Measurements from ENCODE around the gene KCTD3. TPM values are rescaled to one million over a fixed set of nuclear protein-coding genes. Genes with fewer than 3 reads are reported as not detected.

The KCTD3 gene
- 10 to 100 TPM; 44.8 to 46.4 TPM for total RNA-seq
- long read RNA-seq, transcript KCTD3-201 (18 exons, 3,931 nt) = major isoform, 59 of 84 reads
- long read RNA-seq, partial matches to known transcripts = 9 of 84 reads
- long read RNA-seq, other reads (novel, unspliced or antisense) = 15 of 84 reads

DNA sequence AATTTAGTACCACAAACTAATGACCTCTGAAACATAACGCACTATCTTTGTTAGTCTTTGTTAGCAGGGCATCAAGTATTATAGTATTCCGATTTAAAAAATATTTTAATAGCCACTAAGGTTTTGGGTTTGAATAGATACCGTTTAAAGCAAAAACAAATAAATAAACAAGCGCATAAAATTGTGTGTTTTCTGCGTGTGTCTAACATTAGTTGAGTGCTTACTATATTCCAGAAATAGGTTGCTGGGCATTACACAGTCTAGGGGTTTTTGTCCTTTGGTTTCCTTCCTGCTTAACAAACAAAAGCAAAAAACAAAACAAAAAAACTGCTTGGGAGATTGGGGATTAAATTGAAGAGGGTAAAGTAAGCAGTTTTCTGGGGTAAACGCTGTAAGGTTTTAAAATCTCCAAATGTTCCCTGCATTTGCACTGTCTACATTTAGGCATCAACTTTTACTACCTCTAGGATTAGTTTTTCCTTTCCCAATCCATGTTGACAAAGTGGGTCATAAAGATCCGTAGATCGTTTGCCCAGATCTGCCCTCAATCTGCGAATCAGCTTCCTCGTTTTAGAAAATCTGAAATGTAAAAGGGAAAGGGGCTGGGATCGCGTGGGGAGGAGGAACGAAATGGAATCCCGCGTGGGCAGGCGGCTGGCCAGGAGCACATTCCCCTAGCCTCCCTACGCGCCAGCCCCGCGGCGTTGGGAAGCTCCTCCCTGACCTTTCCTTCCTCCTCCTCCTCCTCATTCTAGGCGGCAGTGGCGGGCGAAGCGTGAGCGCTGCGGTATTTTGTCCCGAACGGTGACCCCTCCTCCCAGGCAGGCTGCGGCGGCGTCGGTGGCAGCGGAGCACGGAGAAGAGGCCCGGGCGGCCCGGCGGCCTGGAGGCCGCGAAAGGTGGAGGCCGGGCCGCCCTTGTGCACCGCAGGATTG, at the start of gene KCTD3:
Gene KCTD3 (plus strand): TSS at position 749 of the 935 bp plus-strand sequence. CDS start 382 bp downstream, outside the sequence.
- intact Hi-C loops (cut with DNase I, micrococcal nuclease) = no loop called here
- peak; percentile 81 for ATAC-seq
- DNase-seq = peak; percentile 78 to 81

DNA sequence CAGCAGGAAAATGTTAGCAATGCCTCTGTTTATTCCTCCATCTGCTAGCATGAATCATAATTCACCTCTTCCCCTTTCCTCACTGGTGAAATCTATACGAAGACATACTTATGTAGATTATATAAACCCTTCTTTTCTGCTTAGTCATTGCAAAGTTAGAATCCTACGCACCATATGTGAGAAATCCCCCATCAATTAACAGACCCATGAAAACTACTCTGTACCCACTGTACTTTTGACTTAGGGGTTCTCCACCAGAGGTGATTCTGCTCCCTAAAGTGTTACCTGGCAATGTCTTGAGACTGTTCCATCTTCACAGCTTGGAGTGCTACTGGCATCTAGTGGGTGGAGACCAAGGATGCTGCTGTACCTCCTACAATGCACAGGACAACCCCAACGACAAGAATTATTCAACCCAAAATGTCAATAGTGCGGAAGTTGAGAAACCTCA, 49.6 kb upstream of the KCTD3 start:
- intact Hi-C loops (cut with DNase I, micrococcal nuclease) = no loop called here
- DNase-seq (no peak), ATAC-seq (no peak)

- DNase-seq (no peak), ATAC-seq (no peak)
- intact Hi-C loops (cut with DNase I, micrococcal nuclease) = no loop called here
These were observed 48.5 kb upstream of the KCTD3 start for GRCh38 chr1:215518594-215518993.

DNA sequence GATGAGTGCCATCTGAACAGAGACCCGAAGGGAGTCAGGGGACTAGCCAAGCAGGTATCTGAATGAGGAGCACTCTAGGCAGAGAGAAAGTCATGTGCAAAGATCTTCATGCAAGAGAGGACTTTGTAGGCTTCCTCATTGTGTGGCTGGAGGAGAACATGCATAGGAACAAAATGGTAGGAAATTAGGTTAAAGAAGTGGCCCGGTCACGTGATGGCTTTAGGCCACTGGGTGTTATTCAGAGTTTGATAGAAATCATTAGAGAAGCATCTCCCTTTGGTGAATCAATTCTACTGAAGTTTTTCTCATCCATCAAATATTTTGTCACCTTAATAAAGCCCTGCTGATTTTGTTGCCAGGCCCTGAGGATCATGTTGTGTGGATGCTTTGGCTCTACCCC, 45.8 kb upstream of the KCTD3 start:
- no peak for ATAC-seq
- intact Hi-C loops (cut with DNase I, micrococcal nuclease) = no loop called here
- DNase-seq = no peak

GRCh38 chr1:215523128-215523861, 43.8 kb upstream of the KCTD3 start:
- no peak for ATAC-seq
- intact Hi-C loops (cut with DNase I, micrococcal nuclease) = no loop called here
- DNase-seq = no peak

DNA sequence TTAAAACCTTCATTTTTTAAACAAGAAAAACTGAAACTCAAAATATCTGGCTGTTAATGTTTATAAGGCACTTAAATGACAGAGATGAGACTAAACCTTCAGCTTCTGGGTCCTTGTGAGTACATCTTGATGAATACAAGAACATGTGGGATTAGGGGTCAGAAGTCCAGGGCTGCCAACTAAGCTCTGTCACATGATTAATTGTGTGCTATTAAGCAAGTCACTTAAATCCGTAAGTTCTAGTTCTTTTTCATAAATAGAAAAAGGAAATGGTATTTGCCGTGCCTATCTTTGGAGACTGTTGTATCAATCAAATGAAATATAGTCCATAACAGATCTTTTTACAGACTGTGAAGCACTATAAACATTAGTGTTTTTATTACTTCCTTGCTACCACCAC, 43.2 kb upstream of the KCTD3 start:
- intact Hi-C loops (cut with DNase I, micrococcal nuclease) = no loop called here
- no peak for ATAC-seq
- no peak for DNase-seq

- intact Hi-C loops (cut with DNase I, micrococcal nuclease) = no loop called here
- DNase-seq (no peak), ATAC-seq (peak; percentile 33)
These were observed 40.8 kb upstream of the KCTD3 start for GRCh38 chr1:215526147-215526845.

GRCh38 chr1:215526846-215527151, 40.3 kb upstream of the KCTD3 start:
- DNase-seq (no peak), ATAC-seq (no peak)
- intact Hi-C loops (cut with DNase I, micrococcal nuclease) = no loop called here

DNA sequence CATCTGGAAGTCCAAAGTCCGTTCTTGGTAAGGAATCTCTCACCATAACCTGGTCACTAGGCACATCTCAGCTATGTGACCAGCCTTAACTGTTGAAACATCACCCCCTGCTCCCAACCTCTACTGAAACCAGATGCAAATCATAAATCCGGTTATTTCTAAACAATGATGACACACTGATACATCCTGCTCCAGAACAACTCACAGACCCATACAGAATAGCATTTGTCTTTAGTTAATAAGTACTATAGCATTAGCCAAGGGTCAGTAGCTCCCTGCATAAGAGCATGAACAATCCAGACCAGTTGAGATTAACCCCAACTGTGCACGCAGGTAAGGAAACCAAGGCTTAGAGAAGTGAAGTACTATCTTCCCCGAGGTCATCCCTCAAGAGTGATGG, 38.0 kb upstream of the KCTD3 start:
- intact Hi-C loops (cut with DNase I, micrococcal nuclease) = no loop called here
- ATAC-seq (no peak), DNase-seq (no peak)

GRCh38 chr1:215529571-215529970, 37.5 kb upstream of the KCTD3 start:
- intact Hi-C loops (cut with DNase I, micrococcal nuclease) = no loop called here
- ATAC-seq = no peak

GRCh38 chr1:215530401-215530984, 36.6 kb upstream of the KCTD3 start:
- ATAC-seq (no peak), DNase-seq (no peak)
- intact Hi-C loops (cut with DNase I, micrococcal nuclease) = no loop called here

More at GRCh38 chr1:215529571-215529970, 37.5 kb upstream of the KCTD3 start:
- DNase-seq = no peak

- no peak for DNase-seq
- intact Hi-C loops (cut with DNase I, micrococcal nuclease) = no loop called here
- ATAC-seq = peak; percentile 34
These were observed 27.1 kb upstream of the KCTD3 start for GRCh38 chr1:215539803-215540570.

DNA sequence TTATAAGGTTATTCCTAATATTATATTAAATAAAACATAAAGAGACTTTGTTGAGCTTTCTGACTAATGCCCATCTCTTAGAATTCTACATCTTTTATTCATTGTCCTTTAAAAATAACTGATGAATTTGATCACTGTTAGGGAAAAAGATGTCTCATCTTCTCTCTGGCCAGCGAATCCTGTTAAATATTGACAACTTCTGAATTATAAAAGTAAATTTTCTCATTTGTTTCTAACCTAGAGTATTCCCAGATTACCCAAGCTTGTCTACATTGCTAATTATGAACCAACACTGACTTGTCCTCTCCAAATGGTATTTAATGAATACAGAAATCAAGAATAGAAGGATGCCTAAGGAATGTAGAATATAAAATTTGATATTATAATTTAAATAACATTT, 24.8 kb upstream of the KCTD3 start:
- DNase-seq (no peak), ATAC-seq (no peak)
- intact Hi-C loops (cut with DNase I, micrococcal nuclease) = no loop called here

DNA sequence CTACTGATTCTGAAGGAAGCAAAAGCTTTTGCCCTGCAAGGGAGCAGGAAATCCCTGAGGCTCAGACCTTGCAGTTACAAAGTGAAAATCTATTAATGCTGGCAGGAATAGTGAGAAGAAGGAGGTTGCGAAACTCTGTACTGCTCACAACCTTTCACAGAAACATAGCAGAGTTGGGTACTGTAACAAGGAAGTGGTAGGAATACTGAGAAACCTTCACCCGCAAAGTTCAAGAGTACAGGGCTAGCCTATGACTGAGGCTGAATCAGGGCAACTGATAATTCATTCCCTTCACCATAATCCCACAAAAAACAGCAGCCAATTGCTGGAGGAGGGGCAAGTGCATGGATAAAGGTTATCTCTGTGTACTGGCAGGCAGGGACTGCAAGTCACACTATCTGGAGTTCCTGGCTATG, 23.9 kb upstream of the KCTD3 start:
- intact Hi-C loops (cut with DNase I, micrococcal nuclease) = no loop called here
- ATAC-seq (peak; percentile 92), DNase-seq (no peak)

DNA sequence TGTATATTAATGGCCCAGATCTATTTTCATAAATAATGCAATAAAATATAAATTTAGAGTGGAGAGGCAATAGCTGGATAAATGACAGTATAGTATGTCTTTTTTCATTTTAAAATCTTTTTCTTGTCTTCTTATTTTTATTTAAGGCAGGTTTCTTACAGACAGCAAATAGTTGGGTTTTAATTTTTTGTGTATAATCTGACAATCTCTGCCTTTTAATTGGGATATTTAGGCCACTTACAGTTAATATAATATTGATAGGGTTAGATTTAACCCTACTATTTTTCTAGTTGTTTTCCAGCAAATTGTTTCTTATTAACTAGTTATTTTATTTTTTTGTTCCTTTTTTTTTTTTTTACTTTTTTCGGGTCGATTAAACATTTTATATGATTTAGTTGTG, 23.3 kb upstream of the KCTD3 start:
- DNase-seq (no peak), ATAC-seq (no peak)
- intact Hi-C loops (cut with DNase I, micrococcal nuclease) = no loop called here

- no peak for ATAC-seq
These were observed 22.5 kb upstream of the KCTD3 start for GRCh38 chr1:215544566-215544965.

GRCh38 chr1:215545096-215545495, 22.0 kb upstream of the KCTD3 start:
- intact Hi-C loops (cut with DNase I, micrococcal nuclease) = no loop called here
- ATAC-seq = no peak

More at GRCh38 chr1:215544566-215544965, 22.5 kb upstream of the KCTD3 start:
- intact Hi-C loops (cut with DNase I, micrococcal nuclease) = no loop called here
- DNase-seq = no peak

GRCh38 chr1:215547011-215547410, 20.1 kb upstream of the KCTD3 start:
- intact Hi-C loops (cut with DNase I, micrococcal nuclease) = no loop called here
- DNase-seq (no peak), ATAC-seq (peak; percentile 65)

More at GRCh38 chr1:215545096-215545495, 22.0 kb upstream of the KCTD3 start:
- DNase-seq = no peak
